Measurements from ENCODE around the gene CFAP57. TPM values are rescaled to one million over a fixed set of nuclear protein-coding genes. Genes with fewer than 3 reads are reported as not detected.

CFAP57 gene
- total RNA-seq, 4 donors from 2014 or later, result 0.12 to 0.46 TPM; not detected in 2

GRCh38 chr1:43279666-43280065 is 107.5 kb downstream of the CFAP57 start:
- no peak for DNase-seq (ENCODE audit: low spot score)
- TF ChIP-seq CTCF (IDR thresholded peaks at IDR 0.05), result no peak
- no peak for ATAC-seq (ENCODE audit: low FRiP score)

DNA sequence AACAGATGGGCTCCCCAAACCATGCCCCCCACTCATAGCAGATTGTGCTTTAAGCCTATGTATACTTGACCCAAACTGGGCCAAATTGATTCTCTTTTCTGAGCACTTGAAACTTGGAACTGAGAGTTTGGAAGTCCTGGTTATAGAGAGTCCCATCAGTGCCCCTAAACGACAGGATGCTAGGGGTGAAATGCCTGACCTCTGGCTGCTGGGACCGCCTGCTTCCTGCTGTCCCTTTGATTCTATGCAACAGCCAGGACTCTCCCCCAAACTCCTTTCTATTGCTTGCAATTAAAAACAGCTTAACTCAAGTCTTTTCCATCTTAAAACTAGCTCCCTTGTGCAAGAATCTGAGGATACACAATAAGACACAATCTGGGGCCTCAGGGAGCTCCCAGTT is 108.6 kb downstream of the CFAP57 start:
- DNase-seq (ENCODE audit: low spot score), result no peak
- no peak for TF ChIP-seq CTCF (IDR thresholded peaks at IDR 0.05)
- no peak for ATAC-seq (ENCODE audit: low FRiP score)

DNA sequence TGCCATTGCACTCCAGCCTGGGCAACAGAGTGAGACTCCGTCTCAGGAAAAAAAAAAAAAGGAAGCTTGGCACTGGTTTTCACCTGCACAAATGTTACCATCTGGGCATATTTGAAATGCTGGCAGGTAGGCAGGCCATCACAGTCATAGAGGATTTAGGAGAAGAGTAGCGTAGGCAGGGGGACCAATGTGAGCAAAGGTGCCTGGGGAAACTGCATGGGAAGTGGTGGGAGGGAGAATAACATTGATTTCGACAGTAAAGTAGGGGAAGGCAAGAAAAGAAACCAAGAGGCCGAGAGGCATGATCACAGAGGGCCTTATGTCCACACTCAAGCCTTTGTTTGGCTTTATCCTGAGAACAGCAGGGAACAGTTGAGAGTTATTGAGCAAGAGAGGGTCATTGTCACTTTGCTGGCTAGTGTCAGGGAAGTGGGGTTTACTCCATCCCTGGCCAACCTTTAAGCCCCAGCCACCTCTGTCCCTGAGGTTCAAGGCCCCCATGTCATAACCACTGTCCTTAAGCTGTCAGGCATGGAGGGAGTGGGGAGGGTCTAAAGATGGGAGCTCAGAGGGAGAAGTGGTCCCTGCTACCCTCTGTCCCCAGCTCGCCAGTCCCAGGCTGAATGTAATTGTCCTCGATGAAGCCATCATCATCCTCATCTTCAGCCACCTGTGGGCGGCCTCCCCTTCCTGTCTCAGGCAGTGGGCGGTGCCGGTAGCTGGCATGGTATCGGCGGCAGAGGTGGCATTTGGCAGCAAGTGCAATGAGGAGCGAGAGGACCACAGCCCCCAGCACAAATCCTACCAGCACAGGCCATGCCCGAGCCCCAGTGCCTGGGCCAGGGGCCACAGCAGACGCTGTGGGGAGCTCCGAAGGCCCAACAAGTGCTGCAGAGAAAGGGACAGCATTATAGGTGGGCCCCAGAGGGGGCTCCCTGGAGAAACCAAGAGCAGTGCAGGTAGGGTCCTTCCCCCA is 110.4 kb downstream of the CFAP57 start:
- ATAC-seq (ENCODE audit: low FRiP score) (no peak), DNase-seq (ENCODE audit: low spot score) (no peak)
- TF ChIP-seq CTCF (IDR thresholded peaks at IDR 0.05), result no peak

DNA sequence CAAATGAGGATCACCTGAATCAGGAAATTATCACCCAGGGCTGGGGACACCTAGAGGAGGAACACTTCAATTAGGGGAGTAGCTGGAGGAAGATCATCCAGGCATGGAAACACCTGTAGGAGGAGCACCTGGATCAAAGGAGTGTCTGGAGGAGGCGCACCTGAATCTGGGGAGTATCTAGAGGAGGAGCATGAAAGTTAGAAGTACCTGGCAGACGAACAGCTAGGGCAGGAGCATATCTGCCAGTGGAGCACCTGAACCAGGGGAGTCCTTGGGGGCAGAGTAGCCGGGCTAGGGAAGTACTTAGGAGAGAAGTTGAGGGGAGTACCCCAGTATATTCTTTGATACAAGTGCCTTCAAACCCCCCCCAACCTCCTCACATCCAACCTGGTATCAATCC is 111.9 kb downstream of the CFAP57 start:
- ATAC-seq (ENCODE audit: low FRiP score) (no peak), DNase-seq (ENCODE audit: low spot score) (no peak)
- no peak for TF ChIP-seq CTCF (IDR thresholded peaks at IDR 0.05)

DNA sequence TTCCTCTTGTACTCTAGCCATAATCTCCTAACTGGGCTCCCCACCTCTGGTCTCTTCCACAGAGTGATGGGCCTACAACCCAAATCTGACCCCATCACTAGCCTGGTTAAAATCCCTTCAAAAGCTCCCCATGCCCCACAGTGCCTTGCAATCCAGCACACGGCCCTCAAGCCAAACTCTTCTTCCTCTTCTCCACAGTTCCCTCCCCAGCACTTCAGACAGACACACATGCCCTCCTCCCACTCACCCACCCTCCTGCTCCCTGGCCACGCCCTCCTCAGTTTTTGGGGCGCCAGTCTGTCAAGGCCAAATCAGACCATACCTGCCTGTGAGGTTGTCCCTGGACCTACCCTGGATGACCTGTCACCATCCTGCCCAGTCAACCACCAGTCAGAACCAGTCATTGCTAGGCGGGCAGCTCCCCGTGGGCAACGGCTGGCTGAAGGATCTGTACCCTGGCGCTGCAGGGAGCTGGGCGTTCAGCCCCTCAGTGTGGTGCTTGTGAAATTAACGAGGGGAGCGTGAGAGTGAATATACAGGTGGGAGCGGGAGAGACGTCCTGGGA is 112.5 kb downstream of the CFAP57 start:
- no peak for TF ChIP-seq CTCF (IDR thresholded peaks at IDR 0.05)
- DNase-seq (ENCODE audit: low spot score) (no peak), ATAC-seq (ENCODE audit: low FRiP score) (no peak)

DNA sequence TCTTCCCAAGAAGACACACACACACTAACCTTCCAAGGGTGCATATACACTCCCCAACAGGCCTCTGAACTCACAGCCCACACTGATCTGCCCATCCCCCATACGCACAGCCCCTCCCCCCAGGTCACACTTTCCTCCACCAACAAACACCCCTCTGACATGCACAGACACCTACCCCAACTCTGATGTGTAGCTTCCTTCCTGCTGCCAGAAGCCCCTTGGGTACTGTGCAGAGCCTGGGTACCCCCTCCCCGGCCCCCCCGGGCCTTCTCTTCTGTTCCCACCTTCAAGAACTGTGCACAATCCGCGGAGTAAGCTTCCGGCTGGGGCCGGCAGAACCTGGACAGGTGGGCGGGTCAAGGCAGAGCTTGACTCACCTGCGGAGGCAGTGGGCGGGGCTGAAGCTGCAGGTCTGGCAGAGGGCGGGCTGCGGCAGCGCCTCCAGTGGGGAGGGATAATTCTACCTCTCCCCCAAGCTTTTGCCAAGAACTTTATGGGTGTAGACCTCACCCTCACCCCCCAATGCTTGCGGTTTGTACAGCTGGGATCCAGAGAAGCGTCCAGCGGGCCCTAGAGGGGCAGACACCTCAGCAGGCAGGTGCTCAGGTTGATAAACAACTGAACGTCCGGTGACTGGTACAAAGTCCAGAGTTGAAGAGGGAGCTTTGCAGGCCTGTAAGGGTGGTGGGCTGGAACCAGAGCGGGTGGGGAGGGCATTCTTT is 113.3 kb downstream of the CFAP57 start, which contains the start of gene C1orf210:
Gene C1orf210, minus strand, starts transcription at position 313 of the 722 bp plus-strand sequence. CDS start 2,311 bp downstream, outside the sequence.
- ATAC-seq (ENCODE audit: low FRiP score) (no peak), DNase-seq (ENCODE audit: low spot score) (no peak)
- no peak for TF ChIP-seq CTCF (IDR thresholded peaks at IDR 0.05)

All from omental fat pad (tissue), 4 donors.